H9 (cell line): Measurements from ENCODE around the gene PXDC1. TPM values are rescaled to one million over a fixed set of nuclear protein-coding genes. Genes with fewer than 3 reads are reported as not detected.

Source experiments
- DNase-seq: peaks from one replicate; pipeline ENCODE4 v3.0.0-alpha.2; 2017
- H2AFZ ChIP-seq: one replicate; pipeline ENCODE4 v1.6.1; 2013; ENCODE audit warnings: mild to moderate bottlenecking, low read length, control low read depth, moderate library complexity
- H2AK5ac ChIP-seq: 2 replicates; pipeline ENCODE4 v1.6.1; 2013; ENCODE audit warnings: low read length, control low read depth, mixed read lengths; ENCODE audit not compliant: insufficient read length
- H2BK120ac ChIP-seq: one replicate; pipeline ENCODE4 v1.6.1; 2013; ENCODE audit warnings: low read depth, mild to moderate bottlenecking, low read length, control low read depth, inconsistent platforms; ENCODE audit not compliant: poor library complexity, severe bottlenecking
- H2BK12ac ChIP-seq: 2 replicates; pipeline ENCODE4 v1.6.1; 2013; ENCODE audit warnings: low read length, control low read depth, mixed read lengths, low read depth; ENCODE audit not compliant: insufficient read length
- H2BK15ac ChIP-seq: 2 replicates; pipeline ENCODE4 v1.6.1; 2013; ENCODE audit warnings: low read depth, low read length, control low read depth
- H2BK20ac ChIP-seq: one replicate; pipeline ENCODE4 v1.6.1; 2013; ENCODE audit warnings: low read depth, mild to moderate bottlenecking, low read length, control low read depth, inconsistent platforms; ENCODE audit not compliant: poor library complexity, severe bottlenecking
- H2BK5ac ChIP-seq: 2 replicates; pipeline ENCODE4 v1.6.1; 2013; ENCODE audit warnings: low read length, control low read depth, mixed read lengths; ENCODE audit not compliant: insufficient read length
- H3K14ac ChIP-seq: 2 replicates; pipeline ENCODE4 v1.6.1; 2013; ENCODE audit warnings: low read length, control low read depth; ENCODE audit not compliant: insufficient read depth
- H3K18ac ChIP-seq: 2 replicates; pipeline ENCODE4 v1.6.1; 2013; ENCODE audit warnings: low read depth, mild to moderate bottlenecking, mixed read lengths, low read length, control low read depth; ENCODE audit not compliant: insufficient read length
- H3K23ac ChIP-seq: 2 replicates; pipeline ENCODE4 v1.6.1; 2013; ENCODE audit warnings: low read length, control low read depth, mixed read lengths, low read depth; ENCODE audit not compliant: insufficient read length
- H3K23me2 ChIP-seq: 2 replicates; pipeline ENCODE4 v1.6.1; 2013; ENCODE audit warnings: low read depth, mild to moderate bottlenecking, mixed read lengths, low read length, control low read depth; ENCODE audit not compliant: insufficient read length, poor library complexity, severe bottlenecking
- H3K27ac ChIP-seq: 2 replicates; pipeline ENCODE4 v1.5.1; 2013; ENCODE audit warnings: low read length, control low read depth, mixed read lengths, low read depth; ENCODE audit not compliant: insufficient read length
- H3K27me3 ChIP-seq: 2 replicates; pipeline ENCODE4 v1.6.1; 2013; ENCODE audit warnings: low read length, control low read depth, inconsistent platforms; ENCODE audit not compliant: insufficient read depth
- H3K4ac ChIP-seq: 2 replicates; pipeline ENCODE4 v1.6.1; 2013; ENCODE audit warnings: low read depth, mild to moderate bottlenecking, control low read depth, inconsistent platforms, low read length, moderate library complexity
- H3K4me1 ChIP-seq: 2 replicates; pipeline ENCODE4 v1.6.1; 2013; ENCODE audit warnings: low read length, control low read depth, inconsistent platforms; ENCODE audit not compliant: insufficient read depth
- H3K4me2 ChIP-seq: 2 replicates; pipeline ENCODE4 v1.6.1; 2013; ENCODE audit warnings: low read length, control low read depth, mixed read lengths; ENCODE audit not compliant: insufficient read length, insufficient read depth
- H3K56ac ChIP-seq: 2 replicates; pipeline ENCODE4 v1.6.1; 2013; ENCODE audit warnings: low read depth, mild to moderate bottlenecking, mixed read lengths, low read length, control low read depth; ENCODE audit not compliant: insufficient read length
- H3K79me1 ChIP-seq: 2 replicates; pipeline ENCODE4 v1.6.1; 2013; ENCODE audit warnings: low read depth, mild to moderate bottlenecking, moderate library complexity, low read length, control low read depth, inconsistent platforms; ENCODE audit not compliant: insufficient read depth, poor library complexity, severe bottlenecking
- H3K79me2 ChIP-seq: 2 replicates; pipeline ENCODE4 v1.6.1; 2013; ENCODE audit warnings: low read length, control low read depth, inconsistent platforms; ENCODE audit not compliant: insufficient read depth
- H3K9ac ChIP-seq: 2 replicates; pipeline ENCODE4 v1.6.1; 2013; ENCODE audit warnings: low read length, control low read depth, mixed read lengths; ENCODE audit not compliant: insufficient read length; ENCODE audit errors: extremely low read depth
- H3K9me3 ChIP-seq: one replicate; pipeline ENCODE4 v1.6.1; 2013; ENCODE audit warnings: low read depth, low read length, inconsistent platforms; ENCODE audit not compliant: control insufficient read depth
- H3T11ph ChIP-seq: one replicate; pipeline ENCODE4 v1.6.1; 2013; ENCODE audit warnings: mild to moderate bottlenecking, low read length, control low read depth, inconsistent platforms
- H4K20me1 ChIP-seq: one replicate; pipeline ENCODE4 v1.6.1; 2013; ENCODE audit not compliant: control insufficient read depth, insufficient read length, insufficient read depth
- H4K5ac ChIP-seq: 2 replicates; pipeline ENCODE4 v1.6.1; 2013; ENCODE audit warnings: low read depth, mild to moderate bottlenecking, mixed read lengths, low read length, control low read depth; ENCODE audit not compliant: insufficient read length
- H4K8ac ChIP-seq: replicated peaks from 2 replicates; pipeline ENCODE4 v1.6.1; 2013; ENCODE audit warnings: low read length, control low read depth, mixed read lengths, low read depth; ENCODE audit not compliant: insufficient read length
- H4K91ac ChIP-seq: 2 replicates; pipeline ENCODE4 v1.6.1; 2013; ENCODE audit warnings: low read depth, mild to moderate bottlenecking, moderate library complexity, mixed read lengths, low read length, control low read depth; ENCODE audit not compliant: insufficient read length
- H3K27ac Mint-ChIP-seq, 3 experiments: 2 replicates in 2 of 3; 3 replicates in 1 of 3; pipeline ENCODE4 v1.8.0; 2020 to 2021; ENCODE audit warnings: mixed read lengths in 3 of 3, mild to moderate bottlenecking in 1 of 3, moderate library complexity in 1 of 3
- H3K27me3 Mint-ChIP-seq: 2 replicates; pipeline ENCODE4 v1.8.0; 2021; ENCODE audit warnings: low read depth, mild to moderate bottlenecking, moderate library complexity, mixed read lengths
- H3K36me3 Mint-ChIP-seq, 3 experiments: 2 replicates in 2 of 3; 3 replicates in 1 of 3; pipeline ENCODE4 v1.8.0; 2020 to 2021; ENCODE audit warnings: low read depth in 3 of 3, mixed read lengths in 3 of 3; ENCODE audit not compliant: insufficient read depth in 1 of 3
- H3K4me1 Mint-ChIP-seq, 2 experiments: 2 replicates each; pipeline ENCODE4 v1.8.0; 2020; ENCODE audit warnings: mixed read lengths in 2 of 2
- H3K4me3 Mint-ChIP-seq, 2 experiments: 2 replicates in 1 of 2; 3 replicates in 1 of 2; pipeline ENCODE4 v1.8.0; 2020 to 2021; ENCODE audit warnings: mild to moderate bottlenecking in 2 of 2, mixed read lengths in 2 of 2, moderate library complexity in 1 of 2
- H3K9me3 Mint-ChIP-seq, 2 experiments: 2 replicates in 1 of 2; 3 replicates in 1 of 2; pipeline ENCODE4 v1.8.0; 2020; ENCODE audit warnings: mild to moderate bottlenecking in 2 of 2, mixed read lengths in 2 of 2, moderate library complexity in 1 of 2
- WGBS: extraction: QIAGEN DNeasy Blood & Tissue Kit; methylation state at CpG from one replicate; pipeline ENCODE4 v1.1.7; 2013; ENCODE audit warnings: missing lambda C conversion rate, low lambda C conversion rate, mixed read lengths; ENCODE audit not compliant: insufficient read length; ENCODE audit errors: extremely low coverage; 5-methylcytosine and 5-hydroxymethylcytosine counted together
- total RNA-seq: library from RNA; stranded (reverse); gene quantifications from 2 replicates; pipeline ENCODE4 v1.2.1, GENCODE V29; 2021
- TF ChIP-seq, protein P1 (sequence below): fragments of 200-600 bp; sonication (generic); conservative IDR thresholded peaks from 3 replicates; pipeline ENCODE4 v1.8.0; 2021; ENCODE audit warnings: antibody characterized with exemption, mild to moderate bottlenecking

The PXDC1 gene
- total RNA-seq, 1 experiment from 2014 or later = 3.1 TPM

DNA sequence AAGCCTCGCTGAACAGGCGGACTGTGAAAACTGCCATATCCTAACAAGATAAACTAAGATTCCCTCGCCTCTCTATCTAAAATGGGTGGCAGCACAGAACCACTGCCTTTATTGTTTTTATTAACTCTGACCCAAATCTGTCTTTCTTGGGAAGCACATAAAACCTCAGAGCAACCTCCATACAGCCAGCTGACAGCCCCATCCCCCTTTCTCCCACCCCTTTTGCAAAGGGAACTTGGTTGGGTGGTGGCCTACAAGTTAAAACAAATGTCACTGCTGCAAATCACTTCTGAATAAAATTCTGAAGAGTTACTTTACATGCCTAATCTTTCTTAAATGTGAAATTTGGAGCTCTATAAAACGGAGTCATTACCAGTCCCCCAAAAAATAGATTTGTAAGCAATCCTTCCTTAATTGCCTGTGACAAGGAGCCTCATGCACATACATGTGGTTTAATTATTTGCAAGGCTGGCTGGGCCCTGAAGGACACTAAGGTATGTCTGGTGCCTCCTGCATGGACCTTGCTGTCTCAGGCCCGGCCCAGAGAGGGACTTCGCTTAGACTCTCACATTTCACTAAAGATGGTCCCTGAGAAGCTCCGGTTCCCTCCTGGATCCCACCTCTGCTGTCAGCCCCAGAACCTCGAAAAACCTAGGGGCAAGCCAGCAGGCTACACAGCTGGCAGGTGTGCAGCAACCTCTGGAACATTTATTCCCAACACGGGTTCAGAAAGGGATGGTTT, 21.7 kb downstream of the PXDC1 start:
- no peak overlapping the region; a peak in 1 of 7 replicates for H3K27ac Mint-ChIP-seq
- no peak overlapping the region for H2BK15ac ChIP-seq
- H3K4me1 ChIP-seq = no peaks in the 10 kb centered on the region
- peaks cover 3% of the 10 kb centered on the region in 2 experiments; a peak in 3 of 5 replicates for H3K9me3 Mint-ChIP-seq
- no peak overlapping the region for H3K56ac ChIP-seq
- WGBS = no CpG with 5 or more reads among the region's 9 CpGs
- no peak overlapping the region for H2BK5ac ChIP-seq
- TF ChIP-seq, protein P1, sequence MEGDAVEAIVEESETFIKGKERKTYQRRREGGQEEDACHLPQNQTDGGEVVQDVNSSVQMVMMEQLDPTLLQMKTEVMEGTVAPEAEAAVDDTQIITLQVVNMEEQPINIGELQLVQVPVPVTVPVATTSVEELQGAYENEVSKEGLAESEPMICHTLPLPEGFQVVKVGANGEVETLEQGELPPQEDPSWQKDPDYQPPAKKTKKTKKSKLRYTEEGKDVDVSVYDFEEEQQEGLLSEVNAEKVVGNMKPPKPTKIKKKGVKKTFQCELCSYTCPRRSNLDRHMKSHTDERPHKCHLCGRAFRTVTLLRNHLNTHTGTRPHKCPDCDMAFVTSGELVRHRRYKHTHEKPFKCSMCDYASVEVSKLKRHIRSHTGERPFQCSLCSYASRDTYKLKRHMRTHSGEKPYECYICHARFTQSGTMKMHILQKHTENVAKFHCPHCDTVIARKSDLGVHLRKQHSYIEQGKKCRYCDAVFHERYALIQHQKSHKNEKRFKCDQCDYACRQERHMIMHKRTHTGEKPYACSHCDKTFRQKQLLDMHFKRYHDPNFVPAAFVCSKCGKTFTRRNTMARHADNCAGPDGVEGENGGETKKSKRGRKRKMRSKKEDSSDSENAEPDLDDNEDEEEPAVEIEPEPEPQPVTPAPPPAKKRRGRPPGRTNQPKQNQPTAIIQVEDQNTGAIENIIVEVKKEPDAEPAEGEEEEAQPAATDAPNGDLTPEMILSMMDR = no peak
- no peak overlapping the region for H3K23ac ChIP-seq
- H3T11ph ChIP-seq = no peak overlapping the region
- H4K5ac ChIP-seq = no peak overlapping the region
- no peak overlapping the region for H2BK12ac ChIP-seq
- no peak overlapping the region for H2BK120ac ChIP-seq
- H4K20me1 ChIP-seq = no peaks in the 10 kb centered on the region
- H3K4me1 Mint-ChIP-seq = peaks cover 0 to 6% of the 10 kb centered on the region in 2 experiments; a peak in 2 of 4 replicates
- H3K79me1 ChIP-seq = no peaks in the 10 kb centered on the region
- no peak overlapping the region for H3K14ac ChIP-seq
- H4K8ac ChIP-seq = no peak overlapping the region
- H3K18ac ChIP-seq = no peak overlapping the region
- H3K27me3 Mint-ChIP-seq = no peaks in the 10 kb centered on the region
- H3K36me3 Mint-ChIP-seq = peaks cover under 1 to 5% (median 1%) of the 10 kb centered on the region in 3 experiments; a peak in 6 of 7 replicates
- H3K4ac ChIP-seq = no peak overlapping the region
- no peaks in the 10 kb centered on the region for H3K23me2 ChIP-seq
- H3K4me2 ChIP-seq = no peak overlapping the region
- no peak overlapping the region for H2AFZ ChIP-seq
- no peak overlapping the region for H3K9ac ChIP-seq
- no peak overlapping the region for H4K91ac ChIP-seq
- no peak overlapping the region for H3K27ac ChIP-seq
- DNase-seq = no peak
- no peak overlapping the region for H3K4me3 Mint-ChIP-seq
- H3K27me3 ChIP-seq = no peaks in the 10 kb centered on the region
- no peaks in the 10 kb centered on the region for H3K79me2 ChIP-seq
- no peaks in the 10 kb centered on the region for H3K9me3 ChIP-seq
- no peak overlapping the region for H2BK20ac ChIP-seq
- H2AK5ac ChIP-seq = no peak overlapping the region
